K562 (cell line): ENCODE results near the gene DHX8. TPM values are rescaled to one million over a fixed set of nuclear protein-coding genes. Genes with fewer than 3 reads are reported as not detected.

Source experiments
- ARID2 ChIP-seq: fragments of 450-650 bp; IDR thresholded peaks from 2 replicates; pipeline ENCODE4 v1.6.1; 2017; ENCODE audit warnings: antibody characterized with exemption, mild to moderate bottlenecking
- ARID3B ChIP-seq: fragments of 250-450 bp; sonication (Bioruptor Pico); IDR thresholded peaks from 2 replicates; pipeline ENCODE4 v1.4.0; 2020; ENCODE audit warnings: borderline replicate concordance
- C11orf30 ChIP-seq: fragments of 450-650 bp; IDR thresholded peaks from 2 replicates; pipeline ENCODE4 v1.6.1; 2016; ENCODE audit warnings: low read depth, mild to moderate bottlenecking
- CBX1 ChIP-seq: sonication (generic); IDR thresholded peaks from 2 replicates; pipeline ENCODE4 v1.6.1; 2016; ENCODE audit warnings: antibody characterized with exemption, low read depth, mild to moderate bottlenecking
- CBX8 ChIP-seq: fragments of 200-600 bp; sonication (generic); IDR thresholded peaks from 2 replicates; pipeline ENCODE4 v1.6.1; 2012; ENCODE audit warnings: borderline replicate concordance, mixed run types, low read depth, mild to moderate bottlenecking, moderate library complexity, mixed read lengths, low read length, control low read depth, inconsistent platforms; ENCODE audit not compliant: poor library complexity, severe bottlenecking; ENCODE audit errors: extremely low read depth
- CC2D1A ChIP-seq: fragments of 450-650 bp; IDR thresholded peaks from 2 replicates; pipeline ENCODE4 v1.6.1; 2017; ENCODE audit warnings: mild to moderate bottlenecking
- CEBPB ChIP-seq: fragments of 450-650 bp; IDR thresholded peaks from 2 replicates; pipeline ENCODE4 v1.6.1; 2016; ENCODE audit warnings: missing genetic modification characterization, missing compliant biosample characterization
- CEBPZ ChIP-seq: fragments of 150-350 bp; IDR thresholded peaks from 2 replicates; pipeline ENCODE4 v1.6.1; 2014; ENCODE audit warnings: low read depth, mild to moderate bottlenecking, low read length, borderline replicate concordance
- DACH1 ChIP-seq: fragments of 450-650 bp; IDR thresholded peaks from 2 replicates; pipeline ENCODE4 v1.6.1; 2018; ENCODE audit not compliant: partially characterized antibody
- ETS1 ChIP-seq: conservative IDR thresholded peaks from 2 replicates; pipeline ENCODE4 v1.6.1; 2011; ENCODE audit warnings: low read depth, mild to moderate bottlenecking, low read length; ENCODE audit not compliant: control insufficient read depth
- GABPB1 ChIP-seq: sonication (generic); formaldehyde crosslinking; IDR thresholded peaks from 2 replicates; pipeline ENCODE4 v1.8.0; 2022; ENCODE audit warnings: mild to moderate bottlenecking, missing genetic modification reagents
- HDAC1 ChIP-seq, 2 experiments: fragments of 450-650 bp; IDR thresholded peaks; 2 replicates each; pipeline ENCODE4 v1.6.1; 2016 to 2017; ENCODE audit warnings: inconsistent platforms in 1 of 2, mild to moderate bottlenecking in 1 of 2, moderate library complexity in 1 of 2
- KDM4B ChIP-seq, 2 experiments: fragments of 450-650 bp in 1 of 2; sonication (generic) in 1 of 2; IDR thresholded peaks; 2 replicates each; pipeline ENCODE4 v1.6.1; 2016 to 2017; ENCODE audit warnings: borderline replicate concordance in 2 of 2, antibody characterized with exemption in 1 of 2, low read depth in 1 of 2, mild to moderate bottlenecking in 1 of 2
- MAFK ChIP-seq: IDR thresholded peaks from 2 replicates; pipeline ENCODE4 v1.6.1; 2011; ENCODE audit warnings: low read length, improper control_type of control experiment
- MXI1 ChIP-seq: IDR thresholded peaks from 2 replicates; pipeline ENCODE4 v1.6.1; 2011; ENCODE audit warnings: low read depth, mild to moderate bottlenecking, improper control_type of control experiment, low read length
- NFE2L1 ChIP-seq: fragments of 450-650 bp; IDR thresholded peaks from 2 replicates; pipeline ENCODE4 v1.6.1; 2016; ENCODE audit warnings: missing genetic modification characterization, low read depth, mild to moderate bottlenecking, missing compliant biosample characterization, moderate library complexity, borderline replicate concordance
- NFRKB ChIP-seq: fragments of 450-650 bp; IDR thresholded peaks from 2 replicates; pipeline ENCODE4 v1.6.1; 2016; ENCODE audit warnings: low read depth
- PML ChIP-seq: IDR thresholded peaks from 2 replicates; pipeline ENCODE4 v1.6.1; 2012; ENCODE audit warnings: low read length, inconsistent platforms
- RAD51 ChIP-seq: fragments of 450-650 bp; IDR thresholded peaks from 2 replicates; pipeline ENCODE4 v1.7.1; 2016; ENCODE audit warnings: low read depth, mild to moderate bottlenecking, borderline replicate concordance
- SPI1 ChIP-seq: IDR thresholded peaks from 2 replicates; pipeline ENCODE4 v1.6.1; 2011; ENCODE audit warnings: low read depth, low read length, control low read depth, borderline replicate concordance
- SREBF1 ChIP-seq: fragments of 150-350 bp; IDR thresholded peaks from 2 replicates; pipeline ENCODE4 v1.6.1; 2014; ENCODE audit warnings: antibody characterized with exemption, low read depth, low read length, borderline replicate concordance
- ZNF316 ChIP-seq: fragments of 450-650 bp; IDR thresholded peaks from 2 replicates; pipeline ENCODE4 v1.6.1; 2016
- polyA plus RNA-seq, 8 experiments: library from polyadenylated mRNA; depleted of rRNA in 4 of 8; stranded (reverse) in 5 of 8; unstranded in 3 of 8; fragments of >200 nt; fragmentation: Nextera tagmentation in 2 of 8; fragmentation: Illumina TruSeq in 1 of 8; extraction: Ambion mirVana in 2 of 8; extraction: Trizol in 1 of 8; gene quantifications; 2 replicates each; pipeline versions ENCODE4 v1.2.1 to v1.2.3, GENCODE V29; 2011 to 2014; ENCODE audit warnings: inconsistent platforms in 1 of 8, missing spikeins in 1 of 8
- total RNA-seq, 7 experiments: library from RNA; depleted of rRNA in 6 of 7; stranded (reverse); fragments of >200 nt in 6 of 7; fragmentation: Illumina TruSeq in 2 of 7; extraction: Trizol in 2 of 7; gene quantifications; 2 replicates each; pipeline versions ENCODE4 v1.2.1 to v1.2.3, GENCODE V29; 2011 to 2021; ENCODE audit warnings: low replicate concordance in 1 of 7

The DHX8 gene
- total and polyA plus RNA-seq, 9 of the 15 experiments (the other 6 are each of a cell fraction or from before 2014, with no cell fraction given), result 16.7 to 42.5 (median 25.6) TPM

GRCh38 chr17:43483674-43484551 lies at the start of gene DHX8 (continued):
- TF ChIP-seq MAFK, result no peak; the same call in 1 of the 2 replicates
- TF ChIP-seq NFE2L1 (tag), result no peak
- peak; percentile 96 for TF ChIP-seq ARID2
- peak; percentile 37; the same call in 1 of the 2 replicates for TF ChIP-seq MXI1
- TF ChIP-seq HDAC1 (IDR thresholded peaks at IDR 0.05), result peak in 1 of 2 experiments; percentile 85; a peak in 2 of 4 replicates
- TF ChIP-seq C11orf30, result peak; percentile 89
- peak; percentile 93 for TF ChIP-seq SPI1
- no peak for TF ChIP-seq ZNF316
- peak; percentile 90 for TF ChIP-seq CC2D1A
- TF ChIP-seq DACH1, result no peak
- TF ChIP-seq CEBPB, result no peak
- TF ChIP-seq KDM4B (IDR thresholded peaks at IDR 0.05; ENCODE audit: borderline replicate concordance in 2 of 2, low read depth in 1 of 2), result peak in 1 of 2 experiments; percentile 67; a peak in 1 of 4 replicates
- TF ChIP-seq RAD51, result no peak
- TF ChIP-seq ETS1, result peak; percentile 88
- 0 out of 2 replicates have a peak, but pooled peaks have one; percentile 82 for TF ChIP-seq SREBF1
- peak; percentile 81; the same call in 1 of the 2 replicates for TF ChIP-seq PML
- TF ChIP-seq NFRKB, result peak; percentile 86
- peak; percentile 99 for TF ChIP-seq GABPB1 (CRISPR knock-in tag)
- peak; percentile 35; the same call in 1 of the 2 replicates for TF ChIP-seq CEBPZ
- TF ChIP-seq ARID3B, result no peak
- no peak for TF ChIP-seq CBX8
- TF ChIP-seq CBX1, result peak; percentile 87
